GM12878 (cell line): Measurements from ENCODE around the gene AFF2.

Source experiments
- CBFB ChIP-seq: IDR thresholded peaks from 2 replicates; pipeline ENCODE4 v1.6.1; 2016; ENCODE audit warnings: antibody characterized with exemption, low read depth
- POLR2A ChIP-seq: IDR thresholded peaks from 2 replicates; pipeline ENCODE4 v1.6.1; 2011; ENCODE audit warnings: low read depth, mild to moderate bottlenecking, low read length
- TF ChIP-seq, protein P1 (sequence below), 3 experiments: IDR thresholded peaks in 2 of 3; conservative IDR thresholded peaks in 1 of 3; 2 replicates each; pipeline ENCODE4 v1.5.1; 2011; ENCODE audit warnings: low read depth in 3 of 3, low read length in 3 of 3, mild to moderate bottlenecking in 3 of 3, control low read depth in 2 of 3, moderate library complexity in 2 of 3, inconsistent platforms in 1 of 3, mixed read lengths in 1 of 3; ENCODE audit not compliant: control insufficient read depth in 2 of 3, insufficient read depth in 1 of 3; ENCODE audit errors: extremely low read depth in 1 of 3
- TF ChIP-seq, protein P2 (sequence below): IDR thresholded peaks from 2 replicates; pipeline ENCODE4 v1.6.1; 2011; ENCODE audit warnings: low read depth, mild to moderate bottlenecking, low read length, moderate library complexity, borderline replicate concordance; ENCODE audit errors: extremely low read depth

DNA sequence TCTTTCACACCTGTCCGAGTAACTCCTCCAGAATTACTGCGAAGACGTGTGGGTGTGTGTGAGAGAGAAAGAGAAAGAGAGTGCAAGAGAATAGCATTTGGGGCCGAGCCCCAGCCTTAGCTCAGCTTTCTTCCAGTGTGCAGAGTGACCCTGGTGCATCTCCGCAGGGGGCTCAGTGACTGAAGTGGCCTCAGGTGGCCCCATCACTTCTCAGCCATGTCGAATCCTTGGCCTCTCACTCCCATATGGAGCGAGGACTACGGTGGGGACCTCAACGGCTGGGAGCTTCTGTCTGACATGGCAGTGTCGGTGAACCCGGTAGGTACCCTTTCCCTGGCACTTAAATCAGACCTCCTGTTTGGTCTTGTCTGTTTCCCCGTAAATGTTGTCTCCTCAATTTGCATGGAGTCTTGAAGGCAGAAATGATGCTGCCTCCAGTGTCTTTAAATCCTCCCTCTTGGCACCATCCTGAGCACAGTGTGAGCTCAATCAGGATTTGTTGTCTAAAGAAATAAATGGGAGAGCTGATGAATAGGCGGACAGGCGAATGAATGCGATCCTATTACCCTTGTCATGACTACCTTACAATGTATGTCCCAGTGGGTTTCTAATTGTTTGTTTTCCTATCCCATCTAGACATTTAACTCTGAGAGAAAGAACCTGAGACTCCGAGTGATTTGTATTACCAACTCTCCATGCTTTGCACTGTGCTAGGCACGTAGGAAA is 305.9 kb downstream of the AFF2 start:
- TF ChIP-seq, protein P1, sequence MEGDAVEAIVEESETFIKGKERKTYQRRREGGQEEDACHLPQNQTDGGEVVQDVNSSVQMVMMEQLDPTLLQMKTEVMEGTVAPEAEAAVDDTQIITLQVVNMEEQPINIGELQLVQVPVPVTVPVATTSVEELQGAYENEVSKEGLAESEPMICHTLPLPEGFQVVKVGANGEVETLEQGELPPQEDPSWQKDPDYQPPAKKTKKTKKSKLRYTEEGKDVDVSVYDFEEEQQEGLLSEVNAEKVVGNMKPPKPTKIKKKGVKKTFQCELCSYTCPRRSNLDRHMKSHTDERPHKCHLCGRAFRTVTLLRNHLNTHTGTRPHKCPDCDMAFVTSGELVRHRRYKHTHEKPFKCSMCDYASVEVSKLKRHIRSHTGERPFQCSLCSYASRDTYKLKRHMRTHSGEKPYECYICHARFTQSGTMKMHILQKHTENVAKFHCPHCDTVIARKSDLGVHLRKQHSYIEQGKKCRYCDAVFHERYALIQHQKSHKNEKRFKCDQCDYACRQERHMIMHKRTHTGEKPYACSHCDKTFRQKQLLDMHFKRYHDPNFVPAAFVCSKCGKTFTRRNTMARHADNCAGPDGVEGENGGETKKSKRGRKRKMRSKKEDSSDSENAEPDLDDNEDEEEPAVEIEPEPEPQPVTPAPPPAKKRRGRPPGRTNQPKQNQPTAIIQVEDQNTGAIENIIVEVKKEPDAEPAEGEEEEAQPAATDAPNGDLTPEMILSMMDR (IDR thresholded peaks at IDR 0.05 in 2 of 3, conservative IDR thresholded peaks at IDR 0.05 in 1 of 3; ENCODE audit: control insufficient read depth in 2 of 3, extremely low read depth in 1 of 3, insufficient read depth in 1 of 3, low read depth in 3 of 3, low read length in 3 of 3), result no peak
- no peak for TF ChIP-seq CBFB
- TF ChIP-seq POLR2A, result no peak
- TF ChIP-seq, protein P2, sequence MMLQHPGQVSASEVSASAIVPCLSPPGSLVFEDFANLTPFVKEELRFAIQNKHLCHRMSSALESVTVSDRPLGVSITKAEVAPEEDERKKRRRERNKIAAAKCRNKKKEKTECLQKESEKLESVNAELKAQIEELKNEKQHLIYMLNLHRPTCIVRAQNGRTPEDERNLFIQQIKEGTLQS, result no peak
